ENCODE data around the gene STK16. TPM values are rescaled to one million over a fixed set of nuclear protein-coding genes. Genes with fewer than 3 reads are reported as not detected.
"Not testable (repeated sequence)": the region's sequence is repeated elsewhere in the genome, so short reads cannot be mapped to it uniquely, and the experiment has no call there.

The STK16 gene
- total and polyA plus RNA-seq, 10 donors, result 17.0 to 47.6 (median 29.5) TPM

DNA sequence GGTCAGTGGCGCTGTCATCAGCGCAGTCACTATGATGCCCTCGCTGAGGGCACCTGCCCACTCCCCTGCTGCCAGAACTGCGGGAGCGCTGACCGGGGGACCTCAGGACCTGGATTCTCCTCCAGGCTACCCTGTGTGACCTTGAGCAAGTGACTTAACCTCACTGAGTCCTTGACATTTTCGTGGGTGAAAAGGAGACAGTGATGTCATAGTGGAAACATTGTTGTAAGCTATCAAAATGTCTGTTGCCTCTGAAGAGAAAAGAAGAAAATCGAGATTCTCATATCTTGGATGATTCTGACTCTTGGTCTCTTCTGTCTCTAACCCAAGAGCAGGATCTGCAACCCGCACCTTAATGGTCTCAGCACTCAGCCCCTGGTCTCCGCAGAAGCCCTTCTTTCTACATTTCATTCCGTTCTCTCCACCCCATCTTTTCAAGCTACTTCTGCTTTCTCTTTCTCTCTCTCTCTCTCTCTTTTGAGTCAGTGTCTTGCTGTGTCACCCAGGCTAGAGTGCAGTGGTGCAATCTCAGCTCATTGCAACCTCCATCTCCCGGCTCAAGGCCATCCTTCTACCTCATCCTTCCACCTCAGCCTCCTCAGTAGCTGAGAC lies 9.4 kb downstream of the STK16 start:
- no peaks in the 10 kb centered on the region for H3K9me3 ChIP-seq
- TF ChIP-seq, protein P1, sequence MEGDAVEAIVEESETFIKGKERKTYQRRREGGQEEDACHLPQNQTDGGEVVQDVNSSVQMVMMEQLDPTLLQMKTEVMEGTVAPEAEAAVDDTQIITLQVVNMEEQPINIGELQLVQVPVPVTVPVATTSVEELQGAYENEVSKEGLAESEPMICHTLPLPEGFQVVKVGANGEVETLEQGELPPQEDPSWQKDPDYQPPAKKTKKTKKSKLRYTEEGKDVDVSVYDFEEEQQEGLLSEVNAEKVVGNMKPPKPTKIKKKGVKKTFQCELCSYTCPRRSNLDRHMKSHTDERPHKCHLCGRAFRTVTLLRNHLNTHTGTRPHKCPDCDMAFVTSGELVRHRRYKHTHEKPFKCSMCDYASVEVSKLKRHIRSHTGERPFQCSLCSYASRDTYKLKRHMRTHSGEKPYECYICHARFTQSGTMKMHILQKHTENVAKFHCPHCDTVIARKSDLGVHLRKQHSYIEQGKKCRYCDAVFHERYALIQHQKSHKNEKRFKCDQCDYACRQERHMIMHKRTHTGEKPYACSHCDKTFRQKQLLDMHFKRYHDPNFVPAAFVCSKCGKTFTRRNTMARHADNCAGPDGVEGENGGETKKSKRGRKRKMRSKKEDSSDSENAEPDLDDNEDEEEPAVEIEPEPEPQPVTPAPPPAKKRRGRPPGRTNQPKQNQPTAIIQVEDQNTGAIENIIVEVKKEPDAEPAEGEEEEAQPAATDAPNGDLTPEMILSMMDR (IDR thresholded peaks at IDR 0.05 in 8 of 11, conservative IDR thresholded peaks at IDR 0.05 in 3 of 11), result no peak
- no peak for TF ChIP-seq POLR2A (IDR thresholded peaks at IDR 0.05)
- peak in 1 of 3 donors; percentile 72 for TF ChIP-seq POLR2AphosphoS5 (IDR thresholded peaks at IDR 0.05)
- DNase-seq, result no peak

DNA sequence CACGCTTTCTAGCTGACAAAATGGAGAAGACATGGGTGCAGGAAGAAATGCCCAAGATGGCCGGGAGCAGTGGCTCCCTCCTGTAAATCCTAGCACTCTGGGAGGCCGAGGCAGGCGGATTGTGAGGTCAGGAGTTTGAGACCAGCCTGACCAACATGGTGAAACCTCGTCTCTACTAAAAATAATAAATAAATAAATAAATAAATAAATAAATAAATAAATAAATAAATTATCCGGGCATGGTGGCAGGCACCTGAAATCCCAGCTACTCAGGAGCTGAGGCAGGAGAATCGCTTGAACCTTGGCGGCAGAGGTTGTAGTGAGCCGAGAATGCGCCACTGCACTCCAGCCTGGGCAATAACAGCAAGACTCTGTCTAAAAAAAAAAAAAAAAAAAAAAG lies 13.7 kb downstream of the STK16 start:
- H3K27ac ChIP-seq; intact Hi-C loops (cut with DNase I; ENCODE audit: low total_unique reads); H3K4me3 ChIP-seq; H3K36me3 ChIP-seq; DNase-seq; H3K9me3 ChIP-seq: not testable (repeated sequence)
- 86 to 95% (median 92%) methylated on average over 10 of the region's 10 CpGs for WGBS, 5 donors
- H3K27me3 ChIP-seq (replicated peaks in 1 of 7), result peaks cover 0 to 21% (median 0%) of the 10 kb centered on the region in 7 donors
- peaks cover 0 to 18% (median 13%) of the 10 kb centered on the region in 6 donors for H3K4me1 ChIP-seq

More for the DNA sequence above, 9.4 kb downstream of the STK16 start:
- 4 to 10% (median 7%) methylated on average over 9 to 12 of the region's 12 CpGs for WGBS, 5 donors
- Histone ChIP-seq H3K36me3 (peaks cover 0 to 25% (median 19%) of the 10 kb centered on the region in 6 donors), H3K4me1 (peaks cover 16 to 60% (median 45%) of the 10 kb centered on the region in 6 donors), H3K27me3 (replicated peaks in 1 of 7) (peaks cover 0 to 10% (median 0%) of the 10 kb centered on the region in 7 donors), H3K4me3 (peak overlapping the region; percentile 70 to 94 (median 80)), H3K27ac (peak overlapping the region; percentile 84 to 99 (median 95))
- intact Hi-C loops (cut with DNase I; ENCODE audit: low total_unique reads), result no loop called here

DNA sequence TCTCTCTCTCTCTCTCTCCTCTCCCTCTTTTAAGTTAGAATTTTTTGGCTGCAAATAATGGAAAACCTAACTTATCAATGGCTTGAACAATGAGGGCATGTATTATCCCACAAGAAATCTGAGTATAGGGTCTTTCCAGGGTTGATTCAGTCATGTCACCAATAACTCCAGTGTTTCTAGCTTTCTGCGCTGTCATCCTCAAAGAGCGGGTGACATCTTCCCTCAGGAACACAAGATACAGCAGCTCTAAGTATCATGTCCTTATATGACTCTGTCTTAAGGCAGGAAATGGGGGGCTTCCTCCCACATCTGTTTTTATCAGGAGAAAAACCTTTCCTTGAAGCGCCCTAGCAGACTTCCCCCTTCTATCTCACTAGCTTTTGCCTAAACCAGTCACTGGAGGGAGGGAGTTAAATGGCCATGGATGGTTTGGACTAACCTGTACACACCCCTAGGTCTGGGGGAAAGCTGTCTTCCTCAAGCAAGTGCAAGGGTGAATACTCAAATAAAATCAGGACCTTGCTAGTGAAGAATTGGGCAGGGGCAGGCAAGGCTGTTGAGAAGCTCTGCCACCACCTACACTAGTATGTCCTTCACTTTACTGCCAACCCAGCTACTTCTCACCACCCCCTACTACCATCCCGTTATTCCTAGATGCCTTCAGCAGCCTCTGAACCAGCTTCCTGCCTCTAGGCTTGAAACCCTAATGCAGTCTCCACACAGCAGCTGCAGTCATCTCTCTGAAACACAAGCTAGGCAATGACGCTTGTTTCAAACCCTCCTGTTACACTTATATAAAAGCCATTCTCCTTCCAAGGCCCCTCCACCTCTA lies 16.0 kb downstream of the STK16 start:
- TF ChIP-seq, protein P1 (IDR thresholded peaks at IDR 0.05 in 8 of 11, conservative IDR thresholded peaks at IDR 0.05 in 3 of 11), result no peak
- TF ChIP-seq POLR2AphosphoS5 (IDR thresholded peaks at IDR 0.05) (no peak), POLR2A (IDR thresholded peaks at IDR 0.05) (no peak)
- Histone ChIP-seq H3K36me3 (no peaks in the 10 kb centered on the region), H3K27ac (no peak overlapping the region), H3K9me3 (no peaks in the 10 kb centered on the region), H3K27me3 (replicated peaks in 1 of 7) (peaks cover 0 to 21% (median 0%) of the 10 kb centered on the region in 7 donors), H3K4me1 (peaks cover 0 to 8% (median 2%) of the 10 kb centered on the region in 6 donors), H3K4me3 (no peak overlapping the region)
- WGBS, 5 donors, result 50 to 58% (median 54%) methylated on average over 5 of the region's 5 CpGs
- intact Hi-C loops (cut with DNase I; ENCODE audit: low total_unique reads), result no loop called here
- DNase-seq, result no peak

DNA sequence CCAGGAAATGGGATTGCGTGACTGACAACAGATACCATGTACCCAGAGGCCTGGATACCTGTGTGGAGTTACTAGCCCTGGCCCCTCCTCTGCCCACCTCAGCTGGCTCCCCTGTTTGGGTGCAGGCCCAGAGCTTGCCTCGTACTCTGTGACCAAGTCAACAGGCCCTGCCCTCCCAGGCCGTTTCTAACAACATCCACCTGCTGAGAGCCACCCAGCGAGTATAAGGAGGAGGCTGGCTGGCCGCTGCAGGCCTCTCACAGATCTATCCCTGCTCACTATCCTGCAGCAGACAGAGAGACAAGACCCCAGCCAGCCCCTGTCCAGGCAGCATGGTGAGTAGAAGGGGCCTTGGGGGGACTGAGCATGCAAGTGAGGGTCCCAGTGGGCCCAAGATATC lies 21.0 kb downstream of the STK16 start:
- intact Hi-C loops (cut with DNase I; ENCODE audit: low total_unique reads), result no loop called here
- Histone ChIP-seq H3K27me3 (replicated peaks in 1 of 7) (peaks cover 0 to 2% (median 0%) of the 10 kb centered on the region in 7 donors), H3K27ac (no peak overlapping the region), H3K4me1 (peaks cover 0 to 27% (median 12%) of the 10 kb centered on the region in 6 donors), H3K9me3 (no peaks in the 10 kb centered on the region), H3K4me3 (no peak overlapping the region), H3K36me3 (no peaks in the 10 kb centered on the region)
- TF ChIP-seq, protein P1 (IDR thresholded peaks at IDR 0.05 in 8 of 11, conservative IDR thresholded peaks at IDR 0.05 in 3 of 11), result no peak
- no peak for TF ChIP-seq POLR2AphosphoS5 (IDR thresholded peaks at IDR 0.05)
- TF ChIP-seq POLR2A (IDR thresholded peaks at IDR 0.05), result no peak
- WGBS, 5 donors, result 74 to 86% (median 81%) methylated on average over 4 to 5 of the region's 5 CpGs
- DNase-seq, result no peak
